ENCODE results near the gene MAGEB17. TPM values are rescaled to one million over a fixed set of nuclear protein-coding genes. Genes with fewer than 3 reads are reported as not detected.
A peak's percentile ranks its signal among the peaks of the same experiment; 100 is the strongest.
"Not testable (repeated sequence)": the region's sequence is repeated elsewhere in the genome, so short reads cannot be mapped to it uniquely, and the experiment has no call there.

The MAGEB17 gene
- total and polyA plus RNA-seq, 7 donors: 0.04 to 0.66 (median 0.60) TPM; not detected in 4

DNA sequence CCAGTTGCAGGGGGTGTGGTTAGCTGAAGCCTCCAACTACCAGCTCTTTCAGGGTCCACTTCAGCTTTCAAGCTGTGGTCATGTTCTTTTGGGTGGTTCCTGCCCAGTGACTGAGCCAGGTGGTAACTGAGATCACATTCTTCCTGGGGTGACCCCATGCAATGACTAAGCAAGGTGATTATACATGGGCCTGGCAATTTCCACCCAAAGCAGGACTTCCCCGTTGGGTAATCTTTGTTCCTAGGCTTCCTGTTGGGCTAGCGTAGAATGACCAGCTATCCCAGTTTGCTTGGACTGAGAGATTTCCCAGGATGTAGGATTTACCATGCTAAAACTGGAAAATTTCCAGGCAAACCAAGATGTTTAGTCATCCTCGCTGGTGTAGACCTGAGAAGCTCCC is 18.4 kb upstream of the MAGEB17 start:
- WGBS, 2 donors: 61 to 91% methylated on average over 3 of the region's 3 CpGs
- DNase-seq: no peak
- Histone ChIP-seq H3K4me1 (peaks cover 0 to 6% (median 0%) of the 10 kb centered on the region in 4 donors), H3K27me3 (no peaks in the 10 kb centered on the region), H3K9me3 (no peaks in the 10 kb centered on the region), H3K4me3 (no peak overlapping the region), H3K36me3 (no peaks in the 10 kb centered on the region), H3K27ac (no peak overlapping the region)
- TF ChIP-seq POLR2AphosphoS5 (IDR thresholded peaks at IDR 0.05) (no peak), EP300 (IDR thresholded peaks at IDR 0.05) (no peak), POLR2A (IDR thresholded peaks at IDR 0.05) (no peak)
- TF ChIP-seq, protein P1, sequence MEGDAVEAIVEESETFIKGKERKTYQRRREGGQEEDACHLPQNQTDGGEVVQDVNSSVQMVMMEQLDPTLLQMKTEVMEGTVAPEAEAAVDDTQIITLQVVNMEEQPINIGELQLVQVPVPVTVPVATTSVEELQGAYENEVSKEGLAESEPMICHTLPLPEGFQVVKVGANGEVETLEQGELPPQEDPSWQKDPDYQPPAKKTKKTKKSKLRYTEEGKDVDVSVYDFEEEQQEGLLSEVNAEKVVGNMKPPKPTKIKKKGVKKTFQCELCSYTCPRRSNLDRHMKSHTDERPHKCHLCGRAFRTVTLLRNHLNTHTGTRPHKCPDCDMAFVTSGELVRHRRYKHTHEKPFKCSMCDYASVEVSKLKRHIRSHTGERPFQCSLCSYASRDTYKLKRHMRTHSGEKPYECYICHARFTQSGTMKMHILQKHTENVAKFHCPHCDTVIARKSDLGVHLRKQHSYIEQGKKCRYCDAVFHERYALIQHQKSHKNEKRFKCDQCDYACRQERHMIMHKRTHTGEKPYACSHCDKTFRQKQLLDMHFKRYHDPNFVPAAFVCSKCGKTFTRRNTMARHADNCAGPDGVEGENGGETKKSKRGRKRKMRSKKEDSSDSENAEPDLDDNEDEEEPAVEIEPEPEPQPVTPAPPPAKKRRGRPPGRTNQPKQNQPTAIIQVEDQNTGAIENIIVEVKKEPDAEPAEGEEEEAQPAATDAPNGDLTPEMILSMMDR (IDR thresholded peaks at IDR 0.05): no peak
- intact Hi-C loops (cut with DNase I): no loop called here

DNA sequence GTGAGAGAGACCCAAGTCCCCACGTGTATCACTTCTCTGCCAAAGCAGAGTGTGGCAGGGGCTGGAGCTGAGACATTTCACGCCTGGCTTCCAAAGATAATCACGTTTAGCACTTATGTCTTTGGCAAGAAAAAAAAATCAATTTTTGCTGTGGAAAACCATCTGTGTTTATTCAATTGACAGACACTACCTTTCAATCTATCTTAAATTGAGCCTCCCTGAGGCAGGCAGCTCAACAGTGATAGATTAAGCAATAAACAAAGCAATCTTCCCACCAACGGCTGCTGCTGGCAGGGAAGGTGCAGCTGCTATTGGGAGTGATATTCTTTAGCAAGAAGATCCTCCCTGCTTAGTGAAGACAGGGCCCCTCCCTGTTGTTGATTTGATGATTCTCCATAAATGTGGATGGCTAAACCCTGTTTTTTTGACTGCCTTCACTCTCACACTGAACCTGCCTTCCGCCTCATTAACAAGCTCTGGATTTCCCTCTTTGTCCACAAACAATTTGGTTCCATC is 11.6 kb upstream of the MAGEB17 start:
- intact Hi-C loops (cut with DNase I): no loop called here
- H3K4me1 ChIP-seq: no peaks in the 10 kb centered on the region
- TF ChIP-seq EP300 (IDR thresholded peaks at IDR 0.05) (no peak), POLR2A (IDR thresholded peaks at IDR 0.05) (no peak), POLR2AphosphoS5 (IDR thresholded peaks at IDR 0.05) (no peak)
- TF ChIP-seq, protein P1 (IDR thresholded peaks at IDR 0.05): no peak
- WGBS, 2 donors: 72 to 80% methylated on average over 5 of the region's 5 CpGs
- no peaks in the 10 kb centered on the region for H3K9me3 ChIP-seq
- H3K27me3 ChIP-seq: no peaks in the 10 kb centered on the region
- H3K4me3 ChIP-seq: no peak overlapping the region
- H3K27ac ChIP-seq: no peak overlapping the region
- DNase-seq: no peak
- no peaks in the 10 kb centered on the region for H3K36me3 ChIP-seq

DNA sequence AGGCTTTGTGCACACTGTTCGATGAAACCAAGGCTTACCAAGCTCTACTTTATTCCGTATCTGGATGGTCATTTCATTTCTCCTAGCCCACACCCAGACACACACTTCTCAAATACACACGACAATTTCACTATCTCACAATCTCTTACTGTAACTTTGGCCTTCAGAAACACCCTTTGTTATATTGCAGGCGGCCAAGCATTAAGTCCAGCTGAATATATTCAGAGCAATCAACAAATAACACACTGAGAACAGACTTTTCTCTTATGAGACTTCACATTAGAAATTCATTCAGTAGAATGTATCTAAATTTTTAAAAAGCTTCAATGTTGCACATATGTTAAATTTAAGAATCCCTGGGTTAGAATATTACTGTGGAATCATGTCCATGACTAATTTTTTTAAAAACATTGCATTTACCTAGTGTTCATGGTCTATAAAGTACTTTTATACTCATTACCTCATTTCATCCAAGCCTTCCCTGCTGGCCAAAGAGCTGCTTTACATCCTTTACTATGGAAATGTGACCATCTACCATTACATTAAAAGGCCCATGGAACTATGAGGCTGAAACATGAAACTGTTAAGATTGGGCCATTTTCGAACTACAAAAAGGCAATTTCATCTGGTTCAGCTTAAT is 10.5 kb upstream of the MAGEB17 start:
- no peaks in the 10 kb centered on the region for H3K9me3 ChIP-seq
- no peak overlapping the region for H3K27ac ChIP-seq
- 91 to 96% methylated on average over 5 of the region's 5 CpGs for WGBS, 2 donors
- no peaks in the 10 kb centered on the region for H3K27me3 ChIP-seq
- no peak overlapping the region for H3K4me3 ChIP-seq
- H3K36me3 ChIP-seq: no peaks in the 10 kb centered on the region
- TF ChIP-seq POLR2A (IDR thresholded peaks at IDR 0.05) (no peak), POLR2AphosphoS5 (IDR thresholded peaks at IDR 0.05) (no peak), EP300 (IDR thresholded peaks at IDR 0.05) (no peak)
- TF ChIP-seq, protein P1 (IDR thresholded peaks at IDR 0.05): no peak
- no peaks in the 10 kb centered on the region for H3K4me1 ChIP-seq
- intact Hi-C loops (cut with DNase I): no loop called here
- no peak for DNase-seq

DNA sequence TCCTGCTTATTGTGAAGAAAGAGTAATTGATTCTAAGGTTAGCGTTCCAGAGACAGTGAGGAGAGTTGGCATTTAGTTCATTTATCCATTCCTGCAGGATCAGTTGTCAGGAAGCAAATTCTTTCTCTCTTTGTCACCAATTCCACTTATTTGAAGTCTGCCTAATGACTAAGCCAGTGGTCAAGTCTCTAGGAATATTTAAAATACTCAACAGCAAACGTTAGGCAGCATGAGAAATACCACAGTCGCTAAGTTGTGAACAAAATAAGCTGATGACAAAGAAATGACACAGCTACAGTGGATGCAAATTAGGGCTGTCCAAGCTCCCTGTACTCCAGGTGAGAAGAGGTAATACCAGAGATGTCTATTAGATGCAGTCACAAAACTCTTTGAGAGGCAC is 6.6 kb upstream of the MAGEB17 start:
- Histone ChIP-seq H3K27me3 (no peaks in the 10 kb centered on the region), H3K4me3 (no peak overlapping the region), H3K4me1 (no peaks in the 10 kb centered on the region), H3K9me3 (no peaks in the 10 kb centered on the region), H3K36me3 (no peaks in the 10 kb centered on the region), H3K27ac (peak overlapping the region in 1 of 4 donors; percentile 4)
- intact Hi-C loops (cut with DNase I): no loop called here
- WGBS, 2 donors: 74 to 82% methylated on average over 3 of the region's 3 CpGs
- no peak for DNase-seq
- TF ChIP-seq POLR2A (IDR thresholded peaks at IDR 0.05): no peak
- TF ChIP-seq, protein P1 (IDR thresholded peaks at IDR 0.05): no peak

DNA sequence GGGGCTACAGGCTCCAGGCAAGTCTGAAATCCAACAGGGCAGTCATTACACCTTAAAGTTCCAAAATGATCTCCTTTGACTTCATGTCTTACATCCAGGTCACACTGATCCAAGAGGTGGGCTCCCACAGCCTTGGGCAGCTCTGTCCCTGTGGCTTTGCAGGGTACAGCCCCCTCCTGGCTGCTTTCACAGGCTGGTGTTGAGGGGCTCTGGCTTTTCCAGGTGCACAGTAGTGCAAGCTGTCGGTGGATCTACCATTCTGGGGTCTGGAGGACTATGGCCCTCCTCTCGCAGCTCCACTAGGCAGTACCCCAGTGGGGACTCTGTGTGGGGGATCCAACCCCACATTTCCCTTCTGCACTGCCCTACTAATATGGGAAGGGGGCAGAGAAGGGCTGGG is 6.1 kb upstream of the MAGEB17 start:
- intact Hi-C loops (cut with DNase I); H3K27me3 ChIP-seq; H3K36me3 ChIP-seq; H3K4me1 ChIP-seq; H3K9me3 ChIP-seq; DNase-seq; H3K4me3 ChIP-seq: not testable (repeated sequence)
- 87 to 91% methylated on average over 2 of the region's 2 CpGs for WGBS, 2 donors
- H3K27ac ChIP-seq: peak overlapping the region in 1 of 4 donors; percentile 4

Data from sigmoid colon (tissue), 7 donors.